ENCODE data around the gene OR5L1.

The OR5L1 gene

DNA sequence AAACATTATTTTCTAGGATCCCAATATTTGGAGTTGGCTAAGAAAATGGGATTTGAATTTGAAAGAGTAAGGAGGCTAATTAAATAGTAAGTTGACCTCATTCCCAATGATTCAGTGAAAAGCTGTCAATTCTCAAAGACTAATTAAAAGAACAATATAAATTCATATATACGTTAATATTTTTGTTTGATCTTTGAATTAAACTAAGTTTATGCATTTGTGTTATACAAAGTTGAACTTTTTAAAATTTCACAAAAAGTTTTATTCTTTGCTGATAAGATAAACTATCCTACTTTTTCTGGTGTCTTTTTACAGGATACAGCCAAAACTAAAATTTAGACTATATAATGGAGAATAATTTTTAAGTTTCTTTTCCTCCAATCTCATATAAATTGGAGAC is at the start of gene OR5L1:
TSS of gene OR5L1 (plus strand) at position 301 of the 400 bp plus-strand sequence. CDS start 100 bp downstream, outside the sequence.
- no peak for TF ChIP-seq ARNT (IDR thresholded peaks at IDR 0.05)
- no peak for TF ChIP-seq SP1 (IDR thresholded peaks at IDR 0.05)
- no peak for DNase-seq (ENCODE audit: extremely low spot score)
- POLR2A ChIA-PET: no interaction called here
- CTCF ChIA-PET: no interaction called here

DNA sequence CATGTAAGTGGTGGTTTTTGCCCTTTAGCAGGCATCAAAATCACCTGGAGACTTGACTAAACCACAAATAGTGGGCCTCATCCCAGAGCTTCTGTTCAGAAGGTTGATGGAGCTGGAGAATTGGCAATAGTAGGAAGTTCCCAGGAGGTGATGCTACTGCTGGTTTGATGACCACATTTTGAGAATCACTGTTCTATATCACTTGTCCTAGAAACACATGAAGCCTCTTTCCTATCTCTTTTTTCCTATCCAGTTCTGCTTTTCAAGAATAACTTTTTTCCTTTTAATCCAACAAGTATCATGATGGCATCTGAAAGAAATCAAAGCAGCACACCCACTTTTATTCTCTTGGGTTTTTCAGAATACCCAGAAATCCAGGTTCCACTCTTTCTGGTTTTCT is 38.0 kb upstream of the OR5L1 start, which contains the start of gene OR5D13:
TSS of gene OR5D13 (plus strand) at position 301 of the 400 bp plus-strand sequence. CDS start at position 301, 0 bp downstream.
- no peak for DNase-seq (ENCODE audit: extremely low spot score)
- ChIA-PET CTCF (no interaction called here), POLR2A (no interaction called here)
- TF ChIP-seq ZNF384 (IDR thresholded peaks at IDR 0.05): no peak
- no peak for TF ChIP-seq FOXM1 (IDR thresholded peaks at IDR 0.05; ENCODE audit: borderline replicate concordance)
- no peak for TF ChIP-seq TARDBP (IDR thresholded peaks at IDR 0.05)
- no peak for TF ChIP-seq L3MBTL2 (conservative IDR thresholded peaks at IDR 0.05)
- no peak for TF ChIP-seq SUZ12 (IDR thresholded peaks at IDR 0.05)
- TF ChIP-seq NFRKB (IDR thresholded peaks at IDR 0.05): no peak
- no peak for TF ChIP-seq FOXA1 (IDR thresholded peaks at IDR 0.05)
- no peak for TF ChIP-seq ARNT (IDR thresholded peaks at IDR 0.05)
- TF ChIP-seq, protein P1, sequence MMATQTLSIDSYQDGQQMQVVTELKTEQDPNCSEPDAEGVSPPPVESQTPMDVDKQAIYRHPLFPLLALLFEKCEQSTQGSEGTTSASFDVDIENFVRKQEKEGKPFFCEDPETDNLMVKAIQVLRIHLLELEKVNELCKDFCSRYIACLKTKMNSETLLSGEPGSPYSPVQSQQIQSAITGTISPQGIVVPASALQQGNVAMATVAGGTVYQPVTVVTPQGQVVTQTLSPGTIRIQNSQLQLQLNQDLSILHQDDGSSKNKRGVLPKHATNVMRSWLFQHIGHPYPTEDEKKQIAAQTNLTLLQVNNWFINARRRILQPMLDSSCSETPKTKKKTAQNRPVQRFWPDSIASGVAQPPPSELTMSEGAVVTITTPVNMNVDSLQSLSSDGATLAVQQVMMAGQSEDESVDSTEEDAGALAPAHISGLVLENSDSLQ (IDR thresholded peaks at IDR 0.05): no peak
- TF ChIP-seq SP1 (IDR thresholded peaks at IDR 0.05): no peak
- no peak for TF ChIP-seq FOXK2 (IDR thresholded peaks at IDR 0.05)
- TF ChIP-seq HDGF (IDR thresholded peaks at IDR 0.05; ENCODE audit: borderline replicate concordance): no peak
- TF ChIP-seq CTBP1 (IDR thresholded peaks at IDR 0.05; ENCODE audit: borderline replicate concordance): no peak
- no peak for TF ChIP-seq LEF1 (IDR thresholded peaks at IDR 0.05; ENCODE audit: borderline replicate concordance)
- no peak for TF ChIP-seq BHLHE40 (IDR thresholded peaks at IDR 0.05; ENCODE audit: borderline replicate concordance)
- TF ChIP-seq ELF4 (IDR thresholded peaks at IDR 0.05): no peak

DNA sequence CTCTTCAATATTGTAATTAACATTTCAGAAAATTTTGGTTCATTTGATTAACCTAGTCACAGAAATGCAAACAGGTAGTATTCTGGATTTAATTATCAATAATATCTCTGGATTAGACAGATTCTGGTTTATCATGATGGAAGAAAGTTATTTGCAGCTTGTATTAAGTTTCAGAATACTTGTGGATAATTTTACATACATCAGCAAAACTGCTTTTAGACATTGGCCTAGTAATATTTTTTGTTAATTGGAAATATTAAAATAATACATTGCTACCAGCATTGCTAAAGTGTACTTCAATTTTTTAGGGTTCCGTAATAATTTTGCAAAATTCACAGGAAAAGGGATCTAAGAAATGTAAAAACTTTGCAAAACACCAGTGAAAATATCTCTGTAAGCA is 19.6 kb upstream of the OR5L1 start:
- no peak for TF ChIP-seq BHLHE40 (IDR thresholded peaks at IDR 0.05; ENCODE audit: borderline replicate concordance)
- TF ChIP-seq L3MBTL2 (conservative IDR thresholded peaks at IDR 0.05): no peak
- TF ChIP-seq FOXK2 (IDR thresholded peaks at IDR 0.05): no peak
- TF ChIP-seq SUZ12 (IDR thresholded peaks at IDR 0.05): no peak
- TF ChIP-seq SP1 (IDR thresholded peaks at IDR 0.05): no peak
- no peak for TF ChIP-seq HDGF (IDR thresholded peaks at IDR 0.05; ENCODE audit: borderline replicate concordance)
- TF ChIP-seq CTBP1 (IDR thresholded peaks at IDR 0.05; ENCODE audit: borderline replicate concordance): no peak
- no peak for TF ChIP-seq ARNT (IDR thresholded peaks at IDR 0.05)
- no peak for TF ChIP-seq ZNF384 (IDR thresholded peaks at IDR 0.05)
- TF ChIP-seq, protein P1 (IDR thresholded peaks at IDR 0.05): no peak
- TF ChIP-seq NFRKB (IDR thresholded peaks at IDR 0.05): no peak
- no peak for TF ChIP-seq FOXM1 (IDR thresholded peaks at IDR 0.05; ENCODE audit: borderline replicate concordance)
- no peak for TF ChIP-seq FOXA1 (IDR thresholded peaks at IDR 0.05)
- no peak for TF ChIP-seq LEF1 (IDR thresholded peaks at IDR 0.05; ENCODE audit: borderline replicate concordance)
- no peak for TF ChIP-seq ELF4 (IDR thresholded peaks at IDR 0.05)
- TF ChIP-seq TARDBP (IDR thresholded peaks at IDR 0.05): no peak
- no peak for DNase-seq (ENCODE audit: extremely low spot score)
- CTCF ChIA-PET: no interaction called here
- POLR2A ChIA-PET: no interaction called here

DNA sequence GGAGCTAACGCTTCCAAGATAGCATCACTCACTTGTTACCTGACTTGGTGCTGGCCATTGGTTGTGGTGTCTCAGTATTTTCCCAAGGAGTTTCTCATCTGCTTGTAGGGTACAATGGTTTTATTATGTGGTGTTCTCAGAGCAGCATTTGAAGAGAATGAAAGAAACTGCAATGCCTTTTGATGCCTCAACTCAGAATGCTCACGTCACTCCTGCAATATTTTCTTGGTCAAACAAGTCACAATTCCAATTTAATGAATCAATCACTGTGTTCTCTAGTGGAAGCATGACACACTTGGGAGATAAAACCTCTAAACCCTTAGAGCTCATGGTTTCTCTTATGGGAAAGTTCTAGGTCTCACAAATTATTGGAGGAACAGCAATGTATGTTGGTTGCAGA is 17.8 kb upstream of the OR5L1 start:
- ChIA-PET POLR2A (no interaction called here), CTCF (no interaction called here)
- no peak for TF ChIP-seq FOXA1 (IDR thresholded peaks at IDR 0.05)
- TF ChIP-seq L3MBTL2 (conservative IDR thresholded peaks at IDR 0.05): no peak
- TF ChIP-seq TARDBP (IDR thresholded peaks at IDR 0.05): no peak
- TF ChIP-seq SUZ12 (IDR thresholded peaks at IDR 0.05): no peak
- no peak for TF ChIP-seq HDGF (IDR thresholded peaks at IDR 0.05; ENCODE audit: borderline replicate concordance)
- no peak for TF ChIP-seq FOXM1 (IDR thresholded peaks at IDR 0.05; ENCODE audit: borderline replicate concordance)
- no peak for TF ChIP-seq ZNF384 (IDR thresholded peaks at IDR 0.05)
- no peak for TF ChIP-seq ARNT (IDR thresholded peaks at IDR 0.05)
- TF ChIP-seq, protein P1 (IDR thresholded peaks at IDR 0.05): no peak
- no peak for TF ChIP-seq CTBP1 (IDR thresholded peaks at IDR 0.05; ENCODE audit: borderline replicate concordance)
- TF ChIP-seq SP1 (IDR thresholded peaks at IDR 0.05): no peak
- TF ChIP-seq ELF4 (IDR thresholded peaks at IDR 0.05): no peak
- no peak for TF ChIP-seq FOXK2 (IDR thresholded peaks at IDR 0.05)
- TF ChIP-seq NFRKB (IDR thresholded peaks at IDR 0.05): no peak
- no peak for TF ChIP-seq BHLHE40 (IDR thresholded peaks at IDR 0.05; ENCODE audit: borderline replicate concordance)
- no peak for TF ChIP-seq LEF1 (IDR thresholded peaks at IDR 0.05; ENCODE audit: borderline replicate concordance)
- no peak for DNase-seq (ENCODE audit: extremely low spot score)

DNA sequence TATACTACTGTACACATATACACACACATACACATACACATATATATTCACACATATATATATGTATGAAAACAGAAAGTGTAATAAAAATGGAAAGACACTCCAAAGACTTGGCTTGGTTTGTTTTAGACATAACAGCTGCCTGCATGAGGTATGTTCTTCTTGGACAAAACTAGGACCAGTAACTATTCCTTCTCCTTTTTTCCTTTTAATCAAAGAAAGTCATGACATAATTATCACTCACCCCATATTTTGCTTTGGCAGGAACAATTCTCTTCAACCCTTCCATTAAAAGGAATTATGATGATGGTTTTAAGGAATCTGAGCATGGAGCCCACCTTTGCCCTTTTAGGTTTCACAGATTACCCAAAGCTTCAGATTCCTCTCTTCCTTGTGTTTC is 15.9 kb upstream of the OR5L1 start, which contains the start of gene OR5D14:
TSS of gene OR5D14 (plus strand) at position 301 of the 400 bp plus-strand sequence. CDS start at position 301, 0 bp downstream.
- ChIA-PET POLR2A (no interaction called here), CTCF (no interaction called here)
- DNase-seq (ENCODE audit: extremely low spot score): no peak
- TF ChIP-seq NFRKB (IDR thresholded peaks at IDR 0.05): no peak

DNA sequence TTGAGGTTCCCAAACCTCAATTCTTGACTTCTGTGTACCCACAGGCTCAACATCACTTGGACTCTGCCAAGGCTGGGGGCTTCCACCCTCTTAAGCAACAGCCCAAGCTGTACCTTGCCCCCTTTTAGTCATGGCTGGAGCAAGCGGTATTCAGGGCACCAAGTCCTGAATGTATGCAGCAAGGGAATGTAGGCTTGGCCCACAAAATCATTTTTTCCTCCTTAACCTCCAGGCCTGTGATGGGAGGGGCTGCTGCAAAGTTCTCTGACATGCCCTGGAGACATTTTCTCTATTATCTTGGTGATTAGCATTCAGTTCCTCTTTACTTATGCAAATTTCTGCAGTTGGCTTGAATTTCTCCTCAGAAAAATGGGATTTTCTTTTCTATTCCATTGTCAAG is 4.9 kb upstream of the OR5L1 start:
- TF ChIP-seq FOXA1 (IDR thresholded peaks at IDR 0.05) (no peak), NFRKB (IDR thresholded peaks at IDR 0.05) (no peak), HDGF (IDR thresholded peaks at IDR 0.05; ENCODE audit: borderline replicate concordance) (no peak), BHLHE40 (IDR thresholded peaks at IDR 0.05; ENCODE audit: borderline replicate concordance) (no peak), CTBP1 (IDR thresholded peaks at IDR 0.05; ENCODE audit: borderline replicate concordance) (no peak), L3MBTL2 (conservative IDR thresholded peaks at IDR 0.05) (no peak), SP1 (IDR thresholded peaks at IDR 0.05) (no peak), FOXK2 (IDR thresholded peaks at IDR 0.05) (no peak), TARDBP (IDR thresholded peaks at IDR 0.05) (no peak), ZNF384 (IDR thresholded peaks at IDR 0.05) (no peak), SUZ12 (IDR thresholded peaks at IDR 0.05) (no peak), ELF4 (IDR thresholded peaks at IDR 0.05) (no peak)
- TF ChIP-seq, protein P1 (IDR thresholded peaks at IDR 0.05): no peak
- DNase-seq (ENCODE audit: extremely low spot score): no peak
- ChIA-PET CTCF (no interaction called here), POLR2A (no interaction called here)
